ENCODE results near the gene TRMO.
A peak's percentile ranks its signal among the peaks of the same experiment; 100 is the strongest.

TRMO gene

GRCh38 chr9:97900103-97900737 is 22.1 kb downstream of the TRMO start:
- Histone ChIP-seq H3K9me3 (ENCODE audit: control insufficient read depth, low read depth, low read length) (no peaks in the 10 kb centered on the region), H3K27me3 (ENCODE audit: control insufficient read depth, insufficient read depth, low read length) (no peaks in the 10 kb centered on the region), H3K4me1 (ENCODE audit: control insufficient read depth, low read depth, low read length) (no peaks in the 10 kb centered on the region), H3K4me3 (ENCODE audit: low read length) (no peak overlapping the region), H3K27ac (ENCODE audit: low read length) (no peak overlapping the region), H3K9ac (ENCODE audit: low read length) (no peak overlapping the region), H3K36me3 (ENCODE audit: control insufficient read depth, low read depth, low read length) (no peaks in the 10 kb centered on the region)

DNA sequence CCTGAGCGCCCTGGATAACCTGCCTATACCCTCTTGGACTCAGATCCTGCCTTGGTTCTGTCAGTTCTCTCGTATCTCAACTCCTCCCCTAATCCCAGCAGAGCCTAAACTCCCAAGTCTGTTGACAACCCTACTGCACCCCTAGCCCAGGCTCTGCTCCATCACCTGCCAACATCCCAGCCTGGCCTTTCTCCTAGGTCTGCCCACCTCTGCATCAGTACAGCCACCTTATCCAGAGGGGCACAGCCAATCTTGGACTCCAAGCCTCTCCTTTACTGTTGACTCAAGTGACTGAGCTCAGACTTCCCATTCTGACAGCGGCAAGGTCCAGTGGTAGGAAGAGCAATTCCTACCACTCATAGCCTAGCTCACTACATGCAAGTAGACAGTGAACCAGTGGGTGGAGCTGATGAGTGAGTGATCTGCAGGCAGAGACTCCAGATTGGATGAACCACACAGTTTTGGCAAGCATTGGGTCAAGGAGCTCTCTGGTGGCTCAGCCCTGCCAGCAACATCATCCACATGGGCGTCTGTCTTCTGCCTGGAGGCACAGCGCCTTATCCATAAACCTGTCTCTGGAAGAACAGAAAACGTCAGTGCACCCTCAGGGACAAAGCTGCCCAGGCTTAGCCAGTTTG is 26.5 kb downstream of the TRMO start:
- Histone ChIP-seq H3K27ac (ENCODE audit: low read length) (no peak overlapping the region), H3K9me3 (ENCODE audit: control insufficient read depth, low read depth, low read length) (no peaks in the 10 kb centered on the region), H3K36me3 (ENCODE audit: control insufficient read depth, low read depth, low read length) (no peaks in the 10 kb centered on the region), H3K9ac (ENCODE audit: low read length) (no peak overlapping the region), H3K27me3 (ENCODE audit: control insufficient read depth, insufficient read depth, low read length) (no peaks in the 10 kb centered on the region), H3K4me1 (ENCODE audit: control insufficient read depth, low read depth, low read length) (no peaks in the 10 kb centered on the region), H3K4me3 (ENCODE audit: low read length) (no peak overlapping the region)

GRCh38 chr9:97895211-97895610 is 27.1 kb downstream of the TRMO start:
- H3K36me3 ChIP-seq (ENCODE audit: control insufficient read depth, low read depth, low read length): no peaks in the 10 kb centered on the region
- H3K9ac ChIP-seq (ENCODE audit: low read length): no peak overlapping the region
- H3K4me3 ChIP-seq (ENCODE audit: low read length): no peak overlapping the region
- H3K27ac ChIP-seq (ENCODE audit: low read length): no peak overlapping the region
- peaks cover 3% of the 10 kb centered on the region for H3K4me1 ChIP-seq (ENCODE audit: control insufficient read depth, low read depth, low read length)
- H3K9me3 ChIP-seq (ENCODE audit: control insufficient read depth, low read depth, low read length): no peaks in the 10 kb centered on the region
- H3K27me3 ChIP-seq (ENCODE audit: control insufficient read depth, insufficient read depth, low read length): no peaks in the 10 kb centered on the region

GRCh38 chr9:97892421-97892820 is 29.9 kb downstream of the TRMO start:
- Histone ChIP-seq H3K4me1 (ENCODE audit: control insufficient read depth, low read depth, low read length) (peaks cover 11% of the 10 kb centered on the region), H3K9me3 (ENCODE audit: control insufficient read depth, low read depth, low read length) (no peaks in the 10 kb centered on the region), H3K4me3 (ENCODE audit: low read length) (no peak overlapping the region), H3K36me3 (ENCODE audit: control insufficient read depth, low read depth, low read length) (no peaks in the 10 kb centered on the region), H3K9ac (ENCODE audit: low read length) (no peak overlapping the region), H3K27me3 (ENCODE audit: control insufficient read depth, insufficient read depth, low read length) (no peaks in the 10 kb centered on the region), H3K27ac (ENCODE audit: low read length) (no peak overlapping the region)

- Histone ChIP-seq H3K36me3 (ENCODE audit: control insufficient read depth, low read depth, low read length) (no peaks in the 10 kb centered on the region), H3K27me3 (ENCODE audit: control insufficient read depth, insufficient read depth, low read length) (no peaks in the 10 kb centered on the region), H3K9ac (ENCODE audit: low read length) (no peak overlapping the region), H3K4me3 (ENCODE audit: low read length) (no peak overlapping the region), H3K4me1 (ENCODE audit: control insufficient read depth, low read depth, low read length) (peaks cover 11% of the 10 kb centered on the region), H3K27ac (ENCODE audit: low read length) (no peak overlapping the region), H3K9me3 (ENCODE audit: control insufficient read depth, low read depth, low read length) (no peaks in the 10 kb centered on the region)
Measured at GRCh38 chr9:97891736-97892135, 30.6 kb downstream of the TRMO start.

- Histone ChIP-seq H3K9ac (ENCODE audit: low read length) (peak overlapping the region; percentile 5), H3K36me3 (ENCODE audit: control insufficient read depth, low read depth, low read length) (no peaks in the 10 kb centered on the region)
Measured at GRCh38 chr9:97889941-97890887, 32.1 kb downstream of the TRMO start.

GRCh38 chr9:97880336-97880735 is 42.0 kb downstream of the TRMO start:
- Histone ChIP-seq H3K27ac (ENCODE audit: low read length) (no peak overlapping the region), H3K36me3 (ENCODE audit: control insufficient read depth, low read depth, low read length) (no peaks in the 10 kb centered on the region), H3K27me3 (ENCODE audit: control insufficient read depth, insufficient read depth, low read length) (no peaks in the 10 kb centered on the region), H3K4me3 (ENCODE audit: low read length) (no peak overlapping the region), H3K9ac (ENCODE audit: low read length) (no peak overlapping the region), H3K9me3 (ENCODE audit: control insufficient read depth, low read depth, low read length) (no peaks in the 10 kb centered on the region), H3K4me1 (ENCODE audit: control insufficient read depth, low read depth, low read length) (no peaks in the 10 kb centered on the region)

More at GRCh38 chr9:97889941-97890887, 32.1 kb downstream of the TRMO start:
- no peaks in the 10 kb centered on the region for H3K9me3 ChIP-seq (ENCODE audit: control insufficient read depth, low read depth, low read length)
- H3K4me1 ChIP-seq (ENCODE audit: control insufficient read depth, low read depth, low read length): peaks cover 11% of the 10 kb centered on the region
- H3K4me3 ChIP-seq (ENCODE audit: low read length): no peak overlapping the region
- H3K27ac ChIP-seq (ENCODE audit: low read length): no peak overlapping the region
- no peaks in the 10 kb centered on the region for H3K27me3 ChIP-seq (ENCODE audit: control insufficient read depth, insufficient read depth, low read length)

DNA sequence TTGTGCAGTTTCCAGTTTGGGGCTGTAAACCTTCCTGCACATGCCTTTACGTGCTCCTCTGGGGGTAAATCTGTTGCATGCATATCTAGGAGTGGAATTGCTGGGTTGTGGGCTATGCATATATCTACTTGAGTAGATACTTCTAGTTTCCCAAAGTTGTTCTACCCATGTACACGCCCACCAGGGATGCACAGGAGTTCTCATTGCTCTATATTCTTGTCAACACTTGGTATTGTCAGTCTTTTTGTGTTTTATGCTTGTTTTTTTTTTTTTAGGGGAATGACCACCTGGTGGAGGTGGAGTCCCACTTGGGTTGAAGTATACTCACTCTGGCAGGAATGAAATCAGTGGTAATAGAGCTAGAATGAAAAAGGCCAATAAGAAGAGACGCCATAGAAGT is 46.2 kb downstream of the TRMO start:
- Histone ChIP-seq H3K27ac (ENCODE audit: low read length) (no peak overlapping the region), H3K9me3 (ENCODE audit: control insufficient read depth, low read depth, low read length) (no peaks in the 10 kb centered on the region), H3K27me3 (ENCODE audit: control insufficient read depth, insufficient read depth, low read length) (no peaks in the 10 kb centered on the region), H3K4me1 (ENCODE audit: control insufficient read depth, low read depth, low read length) (no peaks in the 10 kb centered on the region), H3K4me3 (ENCODE audit: low read length) (no peak overlapping the region), H3K36me3 (ENCODE audit: control insufficient read depth, low read depth, low read length) (no peaks in the 10 kb centered on the region), H3K9ac (ENCODE audit: low read length) (no peak overlapping the region)

DNA sequence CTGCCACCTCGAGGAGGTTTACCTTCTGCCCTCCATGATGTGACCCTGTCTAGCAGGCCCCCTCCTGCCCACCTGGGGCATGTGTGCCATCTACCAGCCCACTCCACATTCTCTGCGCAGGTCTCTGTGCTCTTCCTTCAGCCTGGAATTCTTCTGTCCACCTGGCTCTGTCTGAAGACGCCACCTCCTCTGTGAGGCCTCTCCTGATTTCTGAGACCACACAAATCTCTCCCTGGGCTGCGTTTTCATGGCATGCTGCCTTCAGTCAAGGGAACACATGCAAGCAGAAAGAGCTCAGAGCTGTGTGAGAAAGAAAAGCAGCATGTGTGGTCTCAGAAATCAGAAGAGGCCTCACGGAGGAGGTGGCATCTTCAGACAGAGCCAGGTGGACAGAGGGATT is 47.2 kb downstream of the TRMO start:
- Histone ChIP-seq H3K4me3 (ENCODE audit: low read length) (no peak overlapping the region), H3K36me3 (ENCODE audit: control insufficient read depth, low read depth, low read length) (no peaks in the 10 kb centered on the region), H3K9me3 (ENCODE audit: control insufficient read depth, low read depth, low read length) (no peaks in the 10 kb centered on the region), H3K27ac (ENCODE audit: low read length) (no peak overlapping the region), H3K9ac (ENCODE audit: low read length) (no peak overlapping the region), H3K4me1 (ENCODE audit: control insufficient read depth, low read depth, low read length) (no peaks in the 10 kb centered on the region), H3K27me3 (ENCODE audit: control insufficient read depth, insufficient read depth, low read length) (no peaks in the 10 kb centered on the region)

DNA sequence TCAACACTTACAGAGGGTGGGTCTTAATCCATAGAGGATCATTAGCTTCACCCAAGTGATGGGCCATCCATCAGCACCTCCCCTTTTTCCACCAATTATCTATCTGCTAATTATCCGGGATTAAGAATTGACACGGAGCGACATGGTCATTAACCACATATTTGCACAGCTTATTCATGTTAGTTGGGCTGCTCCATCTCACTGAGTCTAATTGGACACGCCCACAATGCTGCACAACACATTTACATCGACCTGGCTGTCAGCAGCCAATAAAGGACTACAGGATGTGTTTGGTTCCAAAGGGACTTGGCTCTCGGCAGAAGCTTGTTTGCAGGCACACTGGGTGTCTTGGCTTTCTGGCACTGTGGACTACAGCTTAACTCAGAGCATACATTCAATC is 47.7 kb downstream of the TRMO start:
- no peaks in the 10 kb centered on the region for H3K36me3 ChIP-seq (ENCODE audit: control insufficient read depth, low read depth, low read length)
- no peaks in the 10 kb centered on the region for H3K27me3 ChIP-seq (ENCODE audit: control insufficient read depth, insufficient read depth, low read length)
- H3K9me3 ChIP-seq (ENCODE audit: control insufficient read depth, low read depth, low read length): no peaks in the 10 kb centered on the region
- no peak overlapping the region for H3K27ac ChIP-seq (ENCODE audit: low read length)
- H3K4me3 ChIP-seq (ENCODE audit: low read length): no peak overlapping the region
- no peak overlapping the region for H3K9ac ChIP-seq (ENCODE audit: low read length)
- no peaks in the 10 kb centered on the region for H3K4me1 ChIP-seq (ENCODE audit: control insufficient read depth, low read depth, low read length)

DNA sequence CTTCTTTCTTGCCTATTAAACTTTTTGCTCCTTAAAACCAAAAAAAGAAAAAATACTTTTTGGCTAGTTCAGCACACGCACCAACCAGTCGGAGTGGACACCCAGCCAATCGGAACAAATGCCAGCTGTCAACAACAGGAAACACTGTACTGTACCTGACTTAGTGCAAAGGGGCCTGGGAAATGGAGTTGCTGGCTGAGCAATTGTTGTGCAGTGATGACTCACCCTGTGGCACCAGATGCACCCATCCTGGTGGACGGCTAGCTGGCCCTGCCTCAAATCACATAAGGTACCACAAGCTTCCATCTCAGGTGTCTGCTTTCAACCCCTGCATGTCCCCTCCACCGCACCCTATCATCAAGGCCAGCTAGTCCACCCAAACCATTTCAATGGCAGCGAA is 48.4 kb downstream of the TRMO start:
- Histone ChIP-seq H3K9ac (ENCODE audit: low read length) (no peak overlapping the region), H3K27ac (ENCODE audit: low read length) (no peak overlapping the region), H3K9me3 (ENCODE audit: control insufficient read depth, low read depth, low read length) (no peaks in the 10 kb centered on the region), H3K4me1 (ENCODE audit: control insufficient read depth, low read depth, low read length) (peaks cover 4% of the 10 kb centered on the region), H3K27me3 (ENCODE audit: control insufficient read depth, insufficient read depth, low read length) (no peaks in the 10 kb centered on the region), H3K36me3 (ENCODE audit: control insufficient read depth, low read depth, low read length) (no peaks in the 10 kb centered on the region), H3K4me3 (ENCODE audit: low read length) (no peak overlapping the region)

All from iPS-18a (cell line).